HG02840 (cell line): ENCODE measurements around the gene PTTG2.

Experiments
- ATAC-seq: cut with Tn5 transposase; IDR thresholded peaks from one replicate; pipeline ENCODE4 v1.9.1; 2021; ENCODE audit warnings: mild to moderate bottlenecking, moderate library complexity, moderate number of reproducible peaks; ENCODE audit not compliant: unreplicated experiment, low FRiP score

Gene PTTG2

DNA sequence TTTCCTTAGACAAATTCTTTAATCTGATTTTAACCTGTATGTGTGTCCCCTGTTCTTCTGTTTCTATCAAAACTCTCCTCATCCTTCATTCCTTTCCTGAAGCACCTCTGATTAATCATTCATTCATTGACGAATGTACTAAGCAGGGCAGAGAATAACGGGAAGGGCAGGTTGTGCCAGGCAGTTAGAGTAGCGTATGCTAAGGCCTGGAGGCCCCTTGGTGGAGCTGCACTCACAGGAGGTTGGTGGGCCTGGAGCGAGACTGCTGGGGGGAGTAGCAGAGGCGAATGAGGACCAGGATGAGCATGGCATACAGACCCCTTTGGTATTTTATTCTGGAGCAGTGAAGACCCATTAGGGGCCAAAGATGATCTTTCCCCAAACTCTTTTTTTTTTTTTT lies 22.5 kb downstream of the PTTG2 start:
- no peak for ATAC-seq

DNA sequence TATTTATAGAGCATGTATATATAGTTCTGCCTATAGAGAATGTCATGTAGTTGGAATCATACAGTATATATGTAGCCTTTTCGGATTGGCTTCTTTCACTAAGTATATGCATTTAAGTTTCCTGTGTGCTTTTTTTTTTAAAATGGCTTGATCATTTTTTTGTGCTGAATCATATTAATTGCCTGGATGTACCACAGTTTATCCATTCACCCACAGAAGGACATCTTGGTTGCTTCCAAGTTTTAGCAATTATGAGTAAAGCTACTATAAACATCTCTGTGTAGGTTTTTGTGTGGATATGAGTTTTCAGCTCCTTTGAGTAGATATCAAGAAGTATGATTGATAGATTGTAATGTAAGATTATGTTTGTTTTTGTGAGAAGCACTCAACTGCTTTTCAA lies 23.8 kb downstream of the PTTG2 start:
- ATAC-seq = no peak

DNA sequence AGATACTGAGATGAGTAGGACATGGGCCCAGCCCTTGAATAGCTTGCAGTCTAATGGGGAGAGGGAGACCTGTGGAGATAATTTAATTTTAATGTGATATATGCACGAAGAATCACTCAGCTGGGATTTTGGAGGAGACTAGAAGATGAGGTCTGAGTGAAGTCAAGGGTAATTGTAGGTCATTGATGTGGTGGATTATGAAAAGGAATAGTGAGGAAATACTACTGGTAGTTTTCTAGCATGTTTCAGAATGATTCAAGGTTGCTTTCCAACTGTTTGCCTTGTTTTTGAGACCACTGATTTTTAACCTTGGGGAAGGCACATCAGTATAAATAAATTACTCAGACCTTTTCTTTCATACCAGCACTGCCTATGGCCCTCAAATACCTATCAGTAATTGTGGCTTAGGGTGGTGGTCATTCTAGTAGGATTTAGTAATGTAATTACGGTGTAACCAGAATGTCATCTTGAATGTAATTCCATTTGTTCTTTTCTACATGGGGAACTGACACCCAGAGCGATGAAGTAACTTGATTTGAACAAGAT lies 25.6 kb downstream of the PTTG2 start:
- no peak for ATAC-seq

DNA sequence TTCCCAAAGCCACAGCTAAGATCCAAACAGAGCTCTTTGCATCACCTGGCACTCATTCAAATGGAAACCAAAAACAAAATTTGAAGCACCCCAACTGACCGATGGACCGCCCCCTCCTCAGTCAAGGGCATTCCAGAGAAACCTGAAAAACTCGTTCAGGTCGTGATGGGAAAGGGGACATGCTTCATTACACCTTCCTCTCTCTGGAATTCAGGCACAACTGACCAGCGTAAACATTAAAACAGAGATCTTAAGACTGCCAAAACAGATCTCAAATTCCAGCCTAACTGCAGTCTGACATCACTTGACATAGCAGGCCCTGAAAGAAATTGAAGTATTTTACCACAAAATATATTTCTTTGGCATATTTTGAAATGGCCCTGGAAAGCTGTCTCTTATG lies 28.5 kb downstream of the PTTG2 start:
- ATAC-seq = no peak

DNA sequence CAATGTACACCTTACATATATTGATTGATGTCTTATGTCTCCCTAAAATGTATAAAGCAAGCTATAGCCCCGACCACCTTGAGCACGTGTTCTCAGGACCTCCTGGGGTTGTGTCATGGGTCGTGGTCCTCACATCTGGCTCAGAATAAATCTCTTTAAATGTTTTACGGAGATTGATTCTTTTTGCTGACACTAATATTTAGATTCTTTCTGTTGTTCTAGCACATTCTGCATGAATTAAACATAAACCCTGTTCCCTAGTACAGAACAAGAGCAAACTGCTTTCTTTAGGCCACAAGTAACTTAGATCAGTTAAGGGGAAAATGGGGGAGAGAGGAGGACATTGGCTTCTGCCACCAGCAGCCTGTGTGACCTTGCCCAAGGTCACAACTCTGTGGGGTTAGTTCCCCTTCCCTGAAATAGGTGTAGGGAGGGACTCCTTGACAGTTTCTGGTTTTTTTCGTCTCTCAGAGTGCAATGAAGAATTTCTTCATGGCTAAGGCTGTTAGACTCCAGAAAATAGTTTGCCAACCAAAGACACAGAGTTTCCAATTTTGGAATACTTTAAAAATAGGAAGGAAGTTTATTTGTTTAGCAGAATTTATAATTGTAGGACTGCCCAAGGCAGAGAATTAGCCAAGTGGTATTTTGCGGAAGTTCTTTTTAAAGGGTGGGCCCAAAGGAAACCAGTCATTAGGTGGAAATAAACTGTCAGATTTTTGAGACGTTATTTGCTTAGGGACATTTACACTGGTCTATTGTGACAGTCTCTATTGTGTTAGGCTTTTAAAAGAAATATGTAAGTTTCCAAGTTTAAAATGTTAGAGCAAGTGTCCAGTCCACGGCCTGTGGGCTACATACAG lies 29.4 kb downstream of the PTTG2 start:
- no peak for ATAC-seq

DNA sequence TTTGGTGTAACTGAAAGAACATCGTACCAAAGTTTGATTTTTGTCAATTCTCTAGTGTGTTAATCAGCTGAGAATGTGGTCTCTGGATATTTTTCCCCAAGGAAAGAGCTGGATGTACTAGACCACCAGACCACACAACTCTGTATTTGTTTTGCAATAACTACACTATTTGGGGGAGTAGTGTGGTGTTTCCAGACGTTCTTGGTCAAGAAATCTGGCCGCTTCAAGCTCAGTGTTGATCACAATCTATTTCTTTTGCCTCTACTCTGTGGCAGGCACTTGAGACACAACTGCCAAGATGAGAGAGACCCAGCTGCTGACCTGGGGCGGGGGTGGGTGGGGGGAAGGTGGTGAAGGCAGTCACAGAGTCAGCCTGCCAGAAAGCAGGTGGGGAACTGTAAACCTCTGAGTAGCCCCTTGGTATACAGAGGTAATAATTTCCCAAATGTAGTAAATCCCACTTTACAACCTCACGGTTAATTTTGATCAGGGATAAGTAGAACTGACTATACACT lies 30.6 kb downstream of the PTTG2 start:
- no peak for ATAC-seq

DNA sequence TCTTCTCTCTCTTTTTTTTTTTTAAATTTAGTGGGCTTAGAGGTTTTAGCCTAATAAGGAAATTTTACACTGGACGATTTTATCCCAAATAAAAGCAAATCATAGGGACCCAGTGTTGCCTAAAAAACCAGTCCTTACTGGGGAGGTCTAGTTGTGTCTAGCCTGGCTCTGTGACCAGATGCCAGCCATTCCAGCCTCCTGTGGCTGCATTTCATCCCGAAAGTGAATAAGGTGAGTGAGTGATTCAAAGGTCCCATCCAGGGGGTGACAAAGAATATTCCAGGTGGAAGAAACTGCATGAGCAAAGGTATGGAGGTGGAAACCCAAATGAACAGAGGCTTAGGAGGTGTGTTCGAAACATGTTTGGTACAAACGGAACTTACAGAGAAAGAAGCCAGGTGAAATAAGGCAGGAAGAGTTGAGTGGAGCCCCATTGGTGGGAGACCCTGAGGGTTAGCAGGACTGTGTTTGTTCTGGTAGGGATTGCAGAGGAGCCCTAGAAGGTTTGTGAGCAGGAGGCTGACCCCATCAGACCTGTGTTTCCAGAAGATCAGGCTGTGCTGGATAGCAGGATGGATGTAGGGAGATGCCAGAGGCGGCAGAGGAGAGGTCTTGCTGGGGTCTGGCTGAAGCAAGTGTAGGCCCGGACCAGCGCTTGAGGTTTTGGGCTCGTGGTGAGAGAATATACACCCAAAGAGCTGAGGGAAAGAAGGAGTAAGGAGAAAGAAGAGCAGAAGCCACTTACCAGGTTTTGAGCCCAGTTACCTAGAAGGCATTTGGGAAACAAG lies 31.6 kb downstream of the PTTG2 start:
- ATAC-seq = no peak

DNA sequence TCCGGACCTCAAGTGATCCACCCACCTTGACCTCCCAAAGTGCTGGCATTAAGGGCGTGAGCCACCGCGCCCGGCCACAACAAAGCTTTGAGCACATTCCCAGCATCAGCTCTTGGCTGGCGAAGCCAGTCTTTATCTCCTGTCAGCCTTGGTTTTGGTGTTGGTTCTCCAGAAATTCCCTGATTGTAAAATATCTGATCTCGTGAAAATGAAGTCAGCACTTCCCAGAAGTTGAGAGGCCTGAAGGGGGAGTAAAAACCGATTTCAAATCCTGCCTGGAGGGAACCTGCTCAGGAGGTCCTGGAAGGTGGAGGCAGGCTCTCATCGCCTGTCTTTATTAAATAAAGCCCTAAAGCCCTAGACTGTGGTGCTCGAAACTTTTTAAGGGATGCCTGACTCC lies 33.6 kb downstream of the PTTG2 start:
- ATAC-seq = no peak

DNA sequence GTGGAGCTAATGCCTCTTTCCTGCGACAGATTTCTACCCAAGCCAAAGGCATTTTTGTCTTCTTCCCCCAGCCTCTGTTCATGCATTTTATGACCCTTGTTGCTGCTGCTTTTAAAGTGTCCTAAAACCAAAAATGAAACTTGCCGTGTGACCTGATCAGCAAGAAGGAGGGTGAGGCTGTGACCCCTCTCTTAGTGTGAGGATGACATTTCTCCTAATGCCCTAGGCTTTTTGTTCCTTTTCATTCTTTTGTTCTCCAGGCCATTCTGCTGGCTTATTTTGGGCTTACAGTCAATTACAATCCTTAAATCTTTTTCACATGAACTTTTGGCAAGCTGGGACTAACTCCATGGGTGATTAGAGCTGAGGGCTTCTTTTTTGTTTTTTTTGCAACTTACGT lies 34.4 kb downstream of the PTTG2 start:
- no peak for ATAC-seq

DNA sequence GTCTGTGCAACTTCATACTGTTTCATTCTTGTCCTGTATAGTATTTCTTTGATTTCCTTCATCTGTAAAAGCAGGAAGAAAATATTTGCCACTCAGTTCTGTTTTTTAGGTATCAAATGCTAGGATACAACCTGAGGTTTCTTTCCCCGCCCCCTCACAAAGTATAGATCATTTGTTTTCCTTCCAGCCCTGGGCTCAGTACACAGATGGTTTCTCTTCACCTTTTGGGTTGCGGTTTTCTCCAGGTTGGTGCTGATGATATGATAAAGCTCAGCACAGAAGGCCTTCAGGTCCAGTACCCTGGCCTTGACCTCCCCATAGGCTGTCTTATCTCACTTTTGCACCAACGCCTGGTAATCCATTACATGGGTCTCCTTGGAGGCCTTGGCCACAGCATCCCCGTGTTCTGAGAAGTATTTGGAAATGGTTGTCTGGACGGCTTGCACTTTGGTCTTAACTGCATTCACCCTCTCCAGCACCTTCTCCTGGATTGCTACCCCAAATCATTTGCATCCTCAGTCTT lies 35.2 kb downstream of the PTTG2 start:
- no peak for ATAC-seq

DNA sequence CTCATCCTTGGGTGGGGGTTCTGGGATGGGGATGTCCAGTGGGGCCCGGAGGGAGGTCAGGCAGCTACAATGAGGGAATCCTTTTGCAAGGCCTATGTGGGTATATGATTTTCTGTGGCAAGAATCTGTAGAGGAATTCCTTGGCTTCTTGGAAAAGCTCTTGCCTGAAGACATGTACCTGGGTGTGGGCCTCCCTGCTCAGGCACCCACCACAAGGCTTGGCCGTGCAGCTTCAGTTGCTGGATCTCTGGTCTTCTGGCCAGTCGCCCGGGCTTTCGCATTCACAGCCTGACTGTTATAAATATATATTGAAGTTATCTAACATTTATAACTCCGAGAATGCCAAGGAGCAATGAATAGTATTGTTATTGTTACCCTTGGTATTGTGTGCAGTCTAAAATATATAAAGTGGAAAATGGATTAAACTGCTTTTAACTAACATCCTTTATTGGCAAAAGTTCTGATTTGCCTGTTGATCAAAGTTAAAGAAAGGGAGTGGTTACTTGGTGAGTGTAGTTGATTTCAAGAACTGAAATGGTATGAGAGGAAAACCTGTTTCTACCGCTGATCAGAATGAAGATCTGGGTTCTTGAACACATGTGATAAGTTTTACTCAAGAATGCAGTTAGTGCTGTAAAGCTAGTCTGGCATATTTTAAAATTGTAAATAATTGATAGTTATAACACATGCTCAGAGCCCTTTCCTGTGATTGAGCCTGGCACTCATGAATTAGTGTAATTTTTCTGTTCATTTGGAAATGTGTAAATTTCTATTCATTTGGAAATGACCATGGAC lies 36.0 kb downstream of the PTTG2 start:
- ATAC-seq = no peak

DNA sequence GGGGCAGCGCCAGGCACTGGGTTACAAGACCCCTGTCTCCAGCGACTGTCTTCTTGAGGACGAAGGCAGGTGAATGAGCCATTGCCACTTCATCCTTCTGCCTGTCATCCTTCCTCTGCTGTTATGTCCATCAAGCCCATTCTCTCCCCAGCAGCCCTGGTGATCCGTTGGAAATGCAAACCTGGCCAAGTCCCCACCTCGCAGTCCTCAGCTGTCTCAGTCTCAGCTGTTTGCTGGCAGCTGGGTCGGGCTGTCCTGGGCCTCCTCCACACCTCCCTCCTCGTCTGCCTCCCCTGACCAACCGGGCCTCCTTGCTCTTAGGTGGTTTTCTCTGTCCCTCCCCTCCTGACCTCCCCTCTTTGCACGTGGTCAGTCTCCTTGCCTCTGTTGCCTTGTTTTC lies 38.0 kb downstream of the PTTG2 start:
- no peak for ATAC-seq

DNA sequence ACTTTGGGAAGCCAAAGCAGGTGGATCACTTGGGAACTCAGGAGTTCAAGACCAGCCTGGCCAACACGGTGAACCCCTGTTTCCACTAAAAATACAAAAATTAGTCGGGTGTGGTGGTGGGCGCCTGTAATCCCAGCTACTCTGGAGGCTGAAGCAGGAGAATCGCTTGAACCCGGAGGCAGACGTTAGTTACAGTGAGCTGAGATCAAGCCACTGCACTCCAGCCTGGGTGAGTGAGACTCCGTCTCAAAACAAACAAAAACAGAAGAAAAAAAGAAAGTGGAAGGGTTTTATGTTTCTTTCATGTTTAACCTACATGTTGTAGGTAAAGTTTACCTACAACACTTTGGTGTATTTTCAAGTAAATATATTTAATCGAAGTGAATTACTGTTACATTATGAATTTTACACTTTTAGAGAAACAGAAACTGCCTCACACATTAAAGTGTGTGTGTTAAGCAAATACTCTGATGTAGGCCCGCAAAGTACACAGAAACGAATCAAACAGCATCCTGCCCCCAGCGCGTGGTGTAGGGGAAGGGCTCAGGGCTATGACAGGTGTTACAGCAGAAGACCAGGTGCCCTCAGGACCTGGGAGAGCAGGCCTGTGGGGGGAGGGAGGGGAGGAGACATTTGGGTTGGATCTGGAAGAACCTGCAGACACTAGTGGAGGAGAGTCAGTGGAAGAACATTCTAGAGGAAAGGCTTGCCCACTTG lies 39.0 kb downstream of the PTTG2 start:
- no peak for ATAC-seq

DNA sequence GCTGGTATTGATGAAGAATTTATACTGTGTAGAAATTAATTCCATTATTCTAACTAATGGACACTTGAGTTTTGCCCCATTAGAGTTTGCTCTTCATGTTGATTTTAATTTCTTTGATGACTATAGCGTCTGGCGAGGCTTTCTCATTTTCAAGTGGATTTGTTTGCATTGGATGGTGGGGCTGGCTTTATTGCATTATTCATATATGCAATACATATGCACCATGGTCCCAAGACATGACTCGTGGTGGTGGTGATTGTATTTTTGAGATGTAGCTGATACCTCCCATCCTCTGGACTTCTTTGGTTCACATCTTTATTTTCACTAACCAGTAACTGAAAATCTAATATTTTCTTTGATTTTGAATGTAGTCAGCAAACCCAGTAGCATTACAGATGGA lies 39.8 kb downstream of the PTTG2 start:
- ATAC-seq = no peak

DNA sequence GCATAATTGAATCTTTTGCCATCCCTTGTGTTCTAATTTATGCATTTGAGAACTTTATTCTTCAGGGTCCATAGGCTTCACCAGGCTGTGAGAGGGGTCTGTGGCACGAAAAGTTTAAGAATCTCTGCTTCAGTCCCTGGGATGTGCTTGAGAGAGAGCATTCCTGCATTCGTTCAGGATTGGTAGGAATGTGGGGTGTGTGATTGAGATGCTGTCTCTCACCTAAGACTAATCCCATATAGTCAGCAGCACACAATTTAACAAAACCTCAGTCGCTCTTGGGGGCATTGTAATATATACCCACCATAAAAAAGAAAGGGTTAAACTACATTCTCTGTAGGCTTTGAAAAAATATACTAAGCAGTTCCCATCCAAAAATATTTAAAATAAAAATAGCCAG lies 41.7 kb downstream of the PTTG2 start:
- ATAC-seq = no peak

DNA sequence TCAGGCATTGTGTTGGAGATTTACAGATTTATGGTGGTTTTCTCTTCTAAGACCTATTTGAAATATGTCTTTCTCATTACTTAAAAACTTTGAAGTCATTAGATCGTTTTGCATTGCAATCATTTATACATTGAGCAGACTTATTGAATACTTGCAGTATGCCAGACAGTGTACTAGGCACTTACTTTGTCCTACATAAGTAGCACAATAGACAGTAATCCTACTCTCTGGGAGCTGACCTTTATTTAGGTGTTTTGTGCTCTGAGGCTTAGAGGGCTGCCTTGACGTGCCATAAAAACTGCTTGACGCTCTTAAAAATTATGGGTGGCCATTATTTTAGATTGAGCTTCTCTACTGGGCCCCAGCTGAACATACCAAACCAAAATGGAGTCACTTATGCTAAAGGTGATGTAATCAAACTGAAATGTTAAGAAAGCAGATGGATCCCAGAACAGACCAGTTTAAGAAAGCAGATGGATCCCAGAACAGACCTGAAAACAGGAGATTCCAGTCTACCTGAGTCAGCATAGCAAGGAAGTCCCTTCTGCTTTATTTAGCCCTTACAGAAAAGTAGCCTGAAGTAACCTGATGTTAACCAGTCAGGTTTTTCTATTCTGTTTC lies 42.4 kb downstream of the PTTG2 start:
- no peak for ATAC-seq

DNA sequence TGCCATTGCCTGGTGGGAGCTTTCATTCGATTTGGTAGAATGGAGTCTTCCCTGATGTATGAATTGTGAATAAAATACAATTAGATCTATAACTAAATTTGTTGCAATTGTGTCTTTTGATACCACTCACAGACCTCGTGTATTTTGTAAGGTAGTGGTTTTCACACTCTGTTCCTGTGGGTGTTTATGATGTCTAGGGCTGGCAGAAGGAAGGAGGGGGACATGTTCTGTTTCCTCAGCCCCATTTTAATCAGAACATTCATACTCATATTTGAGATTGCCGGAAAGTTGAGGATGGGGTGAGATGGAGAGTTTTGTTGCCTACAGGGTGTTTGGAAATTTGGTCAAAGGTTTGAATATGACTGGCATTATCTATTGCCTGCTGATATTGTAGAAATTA lies 42.9 kb downstream of the PTTG2 start:
- ATAC-seq = no peak

DNA sequence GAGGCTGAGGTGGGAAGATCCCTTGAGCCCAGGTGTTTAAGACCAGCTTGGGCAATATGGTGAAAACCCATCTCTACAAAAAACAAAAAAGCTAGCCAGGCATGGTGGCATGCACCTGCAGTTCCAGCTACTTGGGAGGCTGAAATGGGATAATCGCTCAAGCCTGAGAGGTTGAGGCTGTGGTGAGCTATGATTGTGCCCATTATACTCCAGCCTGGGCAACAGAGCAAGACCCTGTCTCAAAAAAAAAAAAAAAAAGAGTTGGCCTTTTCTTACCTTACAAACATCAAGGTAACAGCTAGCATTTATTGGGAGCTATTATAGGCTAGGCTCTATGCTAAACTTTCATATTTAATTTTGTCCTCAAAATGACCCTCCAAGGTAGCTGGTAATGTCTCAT lies 43.4 kb downstream of the PTTG2 start:
- ATAC-seq = no peak

DNA sequence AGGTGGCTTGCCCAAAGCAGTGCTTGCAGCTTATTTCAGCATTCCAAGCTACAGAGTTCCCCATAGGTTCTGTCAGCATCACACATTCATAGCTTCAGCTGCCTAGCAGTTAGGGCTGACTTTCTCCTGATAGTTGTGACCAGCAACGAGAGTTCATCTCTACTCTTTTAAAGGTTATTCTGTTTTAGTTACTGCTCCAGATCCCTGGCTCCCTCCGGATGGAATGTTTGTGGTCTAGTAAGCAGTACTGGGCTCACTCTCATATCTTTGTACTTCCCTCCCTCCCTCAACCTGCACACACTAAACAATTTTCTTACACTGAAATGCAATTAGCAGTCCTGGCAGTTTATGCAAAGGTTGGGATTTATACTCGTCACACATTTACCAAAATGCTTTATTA lies 43.9 kb downstream of the PTTG2 start:
- no peak for ATAC-seq
